Lower leg skin (tissue), 4 donors: ENCODE measurements around the gene HOXC4. TPM values are rescaled to one million over a fixed set of nuclear protein-coding genes. Genes with fewer than 3 reads are reported as not detected.

ENCODE experiments used
- DNase-seq, 2 donors: peaks; one replicate each; pipeline ENCODE4 v3.0.0-alpha.2; 2019; ENCODE audit warnings: low spot score in 2 of 2
- H3K4me3 ChIP-seq: fragments of 200-600 bp; sonication (generic); 2 replicates; pipeline ENCODE4 v1.5.1; 2017; ENCODE audit warnings: mild to moderate bottlenecking, low read depth; ENCODE audit not compliant: poor library complexity, severe bottlenecking
- POLR2A ChIP-seq, 2 donors: fragments of 450-650 bp; IDR thresholded peaks; one replicate each; pipeline ENCODE4 v1.6.1; 2016 to 2017; ENCODE audit warnings: antibody characterized with exemption in 2 of 2, mild to moderate bottlenecking in 1 of 2, moderate library complexity in 1 of 2
- WGBS, 2 donors: methylation state at CpG; one replicate each; pipeline ENCODE4 v1.1.5; 2018; 5-methylcytosine and 5-hydroxymethylcytosine counted together
- intact Hi-C: fragments of 100-400 bp; cut with DNase I; formaldehyde crosslinking; loops from one replicate; pipeline ENCODE4 v1.15.0; 2023; ENCODE audit warnings: low total_unique reads
- total RNA-seq, 4 donors: library from RNA; depleted of rRNA; stranded (reverse); fragments of >200 nt; gene quantifications; one replicate each; pipeline ENCODE4 v1.1.0, GENCODE V29; 2016
- TF ChIP-seq, protein P1 (sequence below), 3 donors: fragments of 450-650 bp; IDR thresholded peaks; one replicate each; pipeline ENCODE4 v1.5.1; 2016; ENCODE audit warnings: antibody characterized with exemption in 3 of 3, mild to moderate bottlenecking in 3 of 3, moderate library complexity in 2 of 3

The HOXC4 gene
- total RNA-seq, 4 donors from 2014 or later = 1.7 to 6.1 (median 3.2) TPM

DNA sequence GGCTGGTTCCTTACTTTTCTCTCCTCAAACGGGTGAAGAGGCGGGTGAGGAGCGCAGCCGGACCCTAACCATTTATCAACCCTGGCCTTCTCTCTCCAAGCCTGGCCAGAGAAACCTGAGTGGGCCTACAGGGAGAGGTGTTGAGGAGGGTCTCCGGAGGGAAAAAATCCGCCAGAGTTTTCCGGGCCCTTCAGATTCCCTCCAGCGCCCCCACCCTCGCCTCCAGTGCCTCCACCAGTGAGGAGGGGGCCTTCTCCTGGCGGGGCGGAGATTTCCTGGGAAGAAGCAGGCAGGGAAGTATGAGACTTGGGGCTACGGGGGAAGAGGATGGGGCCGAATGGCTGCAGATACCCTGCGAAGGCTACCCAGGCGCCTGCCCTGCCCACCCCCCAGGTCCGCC lies 22.2 kb upstream of the HOXC4 start:
- 71 to 78% methylated on average over 16 of the region's 16 CpGs for WGBS, 2 donors
- TF ChIP-seq, protein P1, sequence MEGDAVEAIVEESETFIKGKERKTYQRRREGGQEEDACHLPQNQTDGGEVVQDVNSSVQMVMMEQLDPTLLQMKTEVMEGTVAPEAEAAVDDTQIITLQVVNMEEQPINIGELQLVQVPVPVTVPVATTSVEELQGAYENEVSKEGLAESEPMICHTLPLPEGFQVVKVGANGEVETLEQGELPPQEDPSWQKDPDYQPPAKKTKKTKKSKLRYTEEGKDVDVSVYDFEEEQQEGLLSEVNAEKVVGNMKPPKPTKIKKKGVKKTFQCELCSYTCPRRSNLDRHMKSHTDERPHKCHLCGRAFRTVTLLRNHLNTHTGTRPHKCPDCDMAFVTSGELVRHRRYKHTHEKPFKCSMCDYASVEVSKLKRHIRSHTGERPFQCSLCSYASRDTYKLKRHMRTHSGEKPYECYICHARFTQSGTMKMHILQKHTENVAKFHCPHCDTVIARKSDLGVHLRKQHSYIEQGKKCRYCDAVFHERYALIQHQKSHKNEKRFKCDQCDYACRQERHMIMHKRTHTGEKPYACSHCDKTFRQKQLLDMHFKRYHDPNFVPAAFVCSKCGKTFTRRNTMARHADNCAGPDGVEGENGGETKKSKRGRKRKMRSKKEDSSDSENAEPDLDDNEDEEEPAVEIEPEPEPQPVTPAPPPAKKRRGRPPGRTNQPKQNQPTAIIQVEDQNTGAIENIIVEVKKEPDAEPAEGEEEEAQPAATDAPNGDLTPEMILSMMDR (IDR thresholded peaks at IDR 0.05) = no peak
- TF ChIP-seq POLR2A (IDR thresholded peaks at IDR 0.05) = no peak
- intact Hi-C loops = loop anchor here (5.0 kb wide), 1 partner anchor 161 kb away; no protein-coding TSS in a partner anchor
- no peak overlapping the region for H3K4me3 ChIP-seq
- DNase-seq = no peak

DNA sequence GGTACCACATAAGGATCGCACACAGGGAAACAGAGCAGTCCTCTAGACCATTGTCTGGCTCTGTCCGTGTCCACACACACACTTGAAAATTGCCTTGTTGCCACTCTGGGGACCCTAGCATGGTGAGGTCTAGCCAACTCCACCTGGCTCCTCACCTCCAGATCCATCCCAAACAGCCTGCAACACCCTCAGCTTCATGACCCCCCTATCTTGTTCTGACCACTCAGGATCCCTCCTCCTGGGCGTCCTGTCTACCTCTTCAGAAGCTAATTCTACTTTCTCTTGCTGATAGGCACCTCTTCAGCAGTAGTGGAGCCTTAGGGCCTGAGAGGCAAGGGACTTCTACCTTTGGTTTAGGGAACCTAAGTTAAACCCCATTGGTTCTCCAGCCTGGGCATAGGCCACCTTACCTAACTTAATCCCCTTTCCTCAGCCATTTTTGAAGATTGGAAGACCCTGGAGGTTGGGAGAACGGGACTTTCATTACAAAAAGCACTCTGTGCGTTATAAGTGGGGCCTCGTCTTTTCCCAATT lies 21.5 kb upstream of the HOXC4 start:
- no peak for TF ChIP-seq POLR2A (IDR thresholded peaks at IDR 0.05)
- intact Hi-C loops = loop anchor here (5.0 kb wide), 1 partner anchor 160 kb away; no protein-coding TSS in a partner anchor
- H3K4me3 ChIP-seq = no peak overlapping the region
- 44 to 47% methylated on average over 6 of the region's 6 CpGs for WGBS, 2 donors
- no peak for DNase-seq

DNA sequence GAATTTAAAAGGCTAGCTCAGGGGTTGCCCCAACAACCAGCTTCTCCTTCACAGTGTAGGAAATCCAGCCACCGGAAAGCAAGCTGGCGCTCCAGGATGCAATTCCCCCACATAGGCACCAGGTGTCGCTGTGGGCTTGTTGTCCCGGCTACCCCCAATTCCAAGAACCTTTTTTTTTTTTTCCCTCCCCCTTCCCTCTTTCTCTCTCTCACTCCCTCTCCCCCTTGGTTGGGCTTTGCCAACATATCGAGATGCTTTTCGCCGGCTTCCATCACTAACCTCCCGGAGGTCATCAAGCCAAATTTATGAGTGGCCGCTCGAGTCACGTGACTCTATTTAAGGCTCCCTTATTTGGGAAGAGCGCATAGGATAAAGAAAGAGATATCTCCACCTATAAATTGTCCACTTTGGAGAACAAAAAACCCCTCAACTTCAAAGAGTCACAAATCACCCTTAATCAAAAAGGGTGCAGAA lies 21.0 kb upstream of the HOXC4 start, which contains the start of gene HOXC5:
TSS of gene HOXC5 (plus strand) at position 424 of the 474 bp plus-strand sequence. CDS start 73 bp downstream, outside the sequence.
- intact Hi-C loops = loop anchor here (5.0 kb wide), 1 partner anchor 160 kb away; no protein-coding TSS in a partner anchor

DNA sequence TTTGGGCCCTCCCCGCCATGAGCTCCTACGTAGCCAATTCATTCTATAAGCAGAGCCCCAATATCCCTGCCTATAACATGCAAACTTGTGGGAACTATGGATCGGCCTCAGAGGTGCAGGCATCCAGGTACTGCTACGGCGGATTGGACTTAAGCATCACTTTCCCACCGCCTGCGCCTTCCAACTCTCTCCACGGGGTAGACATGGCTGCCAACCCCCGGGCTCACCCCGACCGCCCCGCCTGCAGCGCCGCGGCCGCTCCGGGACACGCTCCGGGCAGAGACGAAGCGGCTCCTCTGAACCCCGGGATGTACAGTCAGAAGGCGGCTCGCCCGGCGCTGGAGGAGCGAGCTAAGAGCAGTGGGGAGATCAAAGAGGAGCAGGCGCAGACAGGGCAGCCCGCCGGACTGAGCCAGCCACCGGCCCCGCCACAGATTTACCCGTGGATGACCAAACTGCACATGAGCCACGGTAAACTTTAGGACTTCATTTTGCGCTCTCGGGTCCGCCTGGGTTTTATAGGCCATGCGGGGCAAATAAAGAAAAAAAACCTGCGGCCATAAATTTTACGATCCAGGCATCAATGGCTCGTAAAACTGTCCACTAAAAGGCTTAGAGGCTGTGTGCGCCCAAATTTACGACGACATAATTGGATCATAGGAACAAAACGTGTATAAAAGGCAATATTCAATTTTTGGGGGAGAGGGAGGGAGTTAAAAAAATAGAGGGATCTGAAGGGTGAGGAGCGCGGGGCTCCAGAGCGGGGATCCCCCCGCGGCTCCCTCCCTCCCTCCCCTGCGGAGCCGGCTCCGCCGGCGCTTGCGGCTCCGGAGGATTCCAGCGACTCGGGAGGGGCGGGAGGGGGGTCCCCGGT lies 20.3 kb upstream of the HOXC4 start:
- intact Hi-C loops = loop anchor here (5.0 kb wide), 1 partner anchor 159 kb away; no protein-coding TSS in a partner anchor
- 1% methylated on average over 55 to 58 of the region's 61 CpGs for WGBS, 2 donors
- no peak for TF ChIP-seq POLR2A (IDR thresholded peaks at IDR 0.05)
- TF ChIP-seq, protein P1 (IDR thresholded peaks at IDR 0.05) = no peak
- no peak overlapping the region for H3K4me3 ChIP-seq
- no peak for DNase-seq

More for the DNA sequence above, 21.0 kb upstream of the HOXC4 start, which contains the start of gene HOXC5:
- peak in 1 of 2 donors; percentile 97 for DNase-seq
- 1% methylated on average over 12 of the region's 12 CpGs for WGBS, 2 donors
- TF ChIP-seq, protein P1 (IDR thresholded peaks at IDR 0.05) = peak in 1 of 3 donors; percentile 88
- TF ChIP-seq POLR2A (IDR thresholded peaks at IDR 0.05) = no peak
- no peak within 1 kb of the TSS for H3K4me3 ChIP-seq

DNA sequence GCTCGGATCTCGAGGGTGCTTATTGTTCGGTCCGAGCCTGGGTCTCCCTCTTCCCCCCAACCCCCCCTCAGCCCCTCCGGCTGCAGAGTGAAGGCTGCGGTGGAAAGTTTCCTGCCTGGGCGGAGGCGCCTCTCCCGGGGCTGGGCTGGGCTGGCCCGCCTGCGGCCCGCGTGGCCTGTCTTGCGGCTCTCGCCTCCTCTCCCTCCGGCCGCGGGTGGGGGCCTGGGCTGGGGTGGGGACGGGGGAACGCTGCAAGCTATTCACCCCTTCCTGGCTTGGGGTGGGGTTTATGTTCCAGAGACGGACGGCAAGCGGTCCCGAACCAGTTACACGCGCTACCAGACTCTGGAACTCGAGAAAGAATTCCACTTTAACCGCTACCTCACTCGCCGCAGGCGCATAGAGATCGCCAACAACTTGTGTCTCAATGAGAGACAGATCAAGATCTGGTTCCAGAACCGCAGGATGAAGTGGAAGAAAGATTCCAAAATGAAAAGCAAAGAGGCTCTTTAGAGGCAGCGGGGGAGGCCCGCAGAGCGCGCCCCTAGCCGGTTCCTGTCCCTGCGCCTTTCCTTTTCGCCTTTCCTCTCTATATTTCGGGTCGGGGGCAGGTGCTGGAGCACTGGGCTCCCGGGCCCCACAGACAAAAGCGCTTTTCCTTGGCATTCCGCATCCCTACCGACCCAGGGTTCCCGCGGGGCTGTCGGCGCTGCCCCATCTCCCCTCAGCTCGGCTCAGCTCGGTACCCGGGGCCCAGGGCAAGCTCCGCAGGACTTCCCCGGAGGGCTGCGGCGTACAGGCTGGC lies 19.5 kb upstream of the HOXC4 start:
- intact Hi-C loops = loop anchor here (5.0 kb wide), 1 partner anchor 158 kb away; no protein-coding TSS in a partner anchor
- DNase-seq = no peak
- H3K4me3 ChIP-seq = no peak overlapping the region
- no peak for TF ChIP-seq POLR2A (IDR thresholded peaks at IDR 0.05)
- TF ChIP-seq, protein P1 (IDR thresholded peaks at IDR 0.05) = no peak
- 25 to 29% methylated on average over 32 to 54 of the region's 57 CpGs for WGBS, 2 donors
